Tibial nerve (tissue), 4 donors: ENCODE data around the gene LIN52. TPM values are rescaled to one million over a fixed set of nuclear protein-coding genes. Genes with fewer than 3 reads are reported as not detected.

Experiments
- DNase-seq, 2 donors: peaks; one replicate each; pipeline ENCODE4 v3.0.0-alpha.2; 2019; ENCODE audit warnings: low spot score in 2 of 2
- H3K27ac ChIP-seq, 4 donors: fragments of 200-600 bp; sonication (generic) in 3 of 4; one replicate each; pipeline ENCODE4 v1.5.1; 2017 to 2019; ENCODE audit warnings: mild to moderate bottlenecking in 1 of 4
- H3K27me3 ChIP-seq, 2 donors: fragments of 200-600 bp; sonication (generic) in 1 of 2; one replicate each; pipeline versions ENCODE4 v1.5.1 to v1.6.0; 2017 to 2019
- H3K36me3 ChIP-seq, 3 donors: fragments of 200-600 bp; sonication (generic); one replicate each; pipeline ENCODE4 v1.5.1; 2018 to 2019
- H3K4me1 ChIP-seq, 4 donors: fragments of 200-600 bp; sonication (generic) in 3 of 4; one replicate each; pipeline ENCODE4 v1.5.1; 2017 to 2019
- H3K4me3 ChIP-seq, 4 donors: fragments of 200-600 bp; sonication (generic) in 3 of 4; one replicate each; pipeline ENCODE4 v1.5.1; 2017 to 2019; ENCODE audit warnings: mild to moderate bottlenecking in 1 of 4, moderate library complexity in 1 of 4
- H3K9me3 ChIP-seq, 4 donors: fragments of 200-600 bp; sonication (generic) in 3 of 4; one replicate each; pipeline ENCODE4 v1.5.1; 2017 to 2019
- EP300 ChIP-seq, 2 donors: sonication (generic); formaldehyde crosslinking; IDR thresholded peaks; one replicate each; pipeline ENCODE4 v1.6.1; 2017; ENCODE audit warnings: antibody characterized with exemption in 2 of 2, mild to moderate bottlenecking in 1 of 2
- POLR2A ChIP-seq, 2 donors: fragments of 450-650 bp; IDR thresholded peaks; one replicate each; pipeline ENCODE4 v1.6.1; 2017; ENCODE audit warnings: antibody characterized with exemption in 2 of 2, mild to moderate bottlenecking in 2 of 2, moderate library complexity in 2 of 2
- WGBS, 2 donors: methylation state at CpG; one replicate each; pipeline ENCODE4 v1.1.5; 2018; 5-methylcytosine and 5-hydroxymethylcytosine counted together
- total RNA-seq, 4 donors: library from RNA; depleted of rRNA; stranded (reverse); fragments of >200 nt; gene quantifications; one replicate each; pipeline ENCODE4 v1.1.0, GENCODE V29; 2016
- TF ChIP-seq, protein P1 (sequence below), 5 experiments: fragments of 200-600 bp in 3 of 5; fragments of 450-650 bp in 2 of 5; sonication (generic) in 3 of 5; IDR thresholded peaks; one replicate each; pipeline ENCODE4 v1.5.1; 2016 to 2019; ENCODE audit warnings: antibody characterized with exemption in 5 of 5, mild to moderate bottlenecking in 3 of 5, moderate library complexity in 2 of 5

LIN52 gene
- total RNA-seq, 4 donors from 2014 or later = 10.2 to 15.7 (median 12.7) TPM

DNA sequence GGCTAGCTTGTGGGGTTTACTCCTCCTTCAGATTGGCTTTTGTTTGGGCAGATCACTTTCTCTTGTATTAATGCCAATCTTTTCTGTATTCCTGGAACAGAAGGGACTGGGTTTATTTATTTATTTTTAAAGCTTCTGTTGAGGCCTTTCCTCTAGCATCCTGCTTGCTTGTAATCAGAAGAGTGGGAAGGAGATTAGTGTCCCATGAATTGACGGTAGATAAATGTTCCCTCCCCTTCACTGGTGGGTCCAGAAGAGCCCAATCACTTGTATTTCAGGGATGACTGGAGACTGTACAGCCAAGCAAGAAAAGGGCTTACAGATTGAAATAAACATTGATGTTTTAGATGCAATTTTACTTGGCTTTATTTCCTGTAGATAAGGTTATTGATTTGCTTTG is 71.0 kb downstream of the LIN52 start:
- Histone ChIP-seq H3K4me3 (no peak overlapping the region), H3K4me1 (no peaks in the 10 kb centered on the region), H3K27me3 (no peaks in the 10 kb centered on the region), H3K36me3 (no peaks in the 10 kb centered on the region), H3K27ac (no peak overlapping the region), H3K9me3 (no peaks in the 10 kb centered on the region)
- 67 to 82% methylated on average over 1 of the region's 1 CpG for WGBS, 2 donors
- TF ChIP-seq, protein P1, sequence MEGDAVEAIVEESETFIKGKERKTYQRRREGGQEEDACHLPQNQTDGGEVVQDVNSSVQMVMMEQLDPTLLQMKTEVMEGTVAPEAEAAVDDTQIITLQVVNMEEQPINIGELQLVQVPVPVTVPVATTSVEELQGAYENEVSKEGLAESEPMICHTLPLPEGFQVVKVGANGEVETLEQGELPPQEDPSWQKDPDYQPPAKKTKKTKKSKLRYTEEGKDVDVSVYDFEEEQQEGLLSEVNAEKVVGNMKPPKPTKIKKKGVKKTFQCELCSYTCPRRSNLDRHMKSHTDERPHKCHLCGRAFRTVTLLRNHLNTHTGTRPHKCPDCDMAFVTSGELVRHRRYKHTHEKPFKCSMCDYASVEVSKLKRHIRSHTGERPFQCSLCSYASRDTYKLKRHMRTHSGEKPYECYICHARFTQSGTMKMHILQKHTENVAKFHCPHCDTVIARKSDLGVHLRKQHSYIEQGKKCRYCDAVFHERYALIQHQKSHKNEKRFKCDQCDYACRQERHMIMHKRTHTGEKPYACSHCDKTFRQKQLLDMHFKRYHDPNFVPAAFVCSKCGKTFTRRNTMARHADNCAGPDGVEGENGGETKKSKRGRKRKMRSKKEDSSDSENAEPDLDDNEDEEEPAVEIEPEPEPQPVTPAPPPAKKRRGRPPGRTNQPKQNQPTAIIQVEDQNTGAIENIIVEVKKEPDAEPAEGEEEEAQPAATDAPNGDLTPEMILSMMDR (IDR thresholded peaks at IDR 0.05) = no peak
- no peak for DNase-seq

DNA sequence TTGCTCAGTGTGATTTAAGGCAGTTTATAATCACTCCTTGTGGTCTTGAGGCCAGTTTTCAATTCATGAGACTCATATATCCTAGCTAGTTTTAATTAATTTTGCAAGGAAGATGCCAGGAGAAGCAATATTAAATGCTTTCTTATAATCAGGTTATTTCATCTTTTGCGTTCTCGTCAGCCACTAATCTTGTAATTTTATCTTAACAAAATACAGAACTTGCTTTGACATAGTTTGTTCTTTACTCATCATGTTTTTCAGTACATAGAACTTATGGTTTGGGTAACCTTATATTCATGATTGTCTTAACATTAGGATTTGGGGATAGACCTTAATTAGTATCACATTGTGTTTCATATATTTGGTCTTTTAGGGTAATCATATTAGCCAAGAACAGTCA is 76.0 kb downstream of the LIN52 start:
- H3K36me3 ChIP-seq = peaks cover 0 to 22% (median 0%) of the 10 kb centered on the region in 3 donors
- H3K4me1 ChIP-seq = no peaks in the 10 kb centered on the region
- no peak for TF ChIP-seq EP300 (IDR thresholded peaks at IDR 0.05)
- WGBS, 2 donors = 98% methylated on average over 2 of the region's 2 CpGs
- DNase-seq = no peak
- H3K27ac ChIP-seq = no peak overlapping the region
- no peak overlapping the region for H3K4me3 ChIP-seq
- no peaks in the 10 kb centered on the region for H3K9me3 ChIP-seq
- no peaks in the 10 kb centered on the region for H3K27me3 ChIP-seq

DNA sequence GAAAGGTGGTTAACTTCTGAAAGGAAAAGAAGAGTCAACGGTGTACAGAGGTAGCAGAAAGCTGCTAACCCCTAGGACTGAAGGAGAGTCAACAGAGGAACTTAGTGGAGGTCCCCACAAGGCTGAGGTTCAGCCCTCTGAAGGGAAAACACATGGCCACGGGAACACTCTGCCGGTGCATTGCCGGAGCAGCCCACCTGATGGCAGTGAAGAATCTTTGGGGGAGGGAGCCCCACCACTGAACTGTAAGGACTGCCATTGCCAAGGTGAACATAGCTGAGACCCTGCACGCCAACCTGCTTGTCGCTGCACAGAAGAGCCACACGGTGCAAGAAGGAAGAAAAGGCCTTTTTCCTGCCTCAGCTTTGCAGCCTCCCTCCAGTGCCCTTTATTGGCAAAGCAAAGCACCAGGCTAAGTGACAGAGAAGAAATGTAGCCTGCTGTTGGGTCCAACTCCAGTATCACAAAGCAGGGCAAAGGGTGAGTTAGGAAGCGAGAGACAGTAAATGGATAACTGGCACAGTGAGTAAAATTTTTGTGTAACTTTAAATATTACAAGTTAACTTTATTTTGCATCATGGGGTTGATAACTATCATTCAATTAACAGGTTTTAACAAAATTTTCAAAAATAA is 76.9 kb downstream of the LIN52 start:
- no peaks in the 10 kb centered on the region for H3K4me1 ChIP-seq
- peaks cover 0 to 28% (median 0%) of the 10 kb centered on the region in 3 donors for H3K36me3 ChIP-seq
- DNase-seq = no peak
- TF ChIP-seq EP300 (IDR thresholded peaks at IDR 0.05) = no peak
- no peak for TF ChIP-seq POLR2A (IDR thresholded peaks at IDR 0.05)
- TF ChIP-seq, protein P1 (IDR thresholded peaks at IDR 0.05) = no peak
- WGBS, 2 donors = 70 to 81% methylated on average over 8 of the region's 8 CpGs
- no peak overlapping the region for H3K4me3 ChIP-seq
- no peaks in the 10 kb centered on the region for H3K9me3 ChIP-seq
- no peak overlapping the region for H3K27ac ChIP-seq
- no peaks in the 10 kb centered on the region for H3K27me3 ChIP-seq

DNA sequence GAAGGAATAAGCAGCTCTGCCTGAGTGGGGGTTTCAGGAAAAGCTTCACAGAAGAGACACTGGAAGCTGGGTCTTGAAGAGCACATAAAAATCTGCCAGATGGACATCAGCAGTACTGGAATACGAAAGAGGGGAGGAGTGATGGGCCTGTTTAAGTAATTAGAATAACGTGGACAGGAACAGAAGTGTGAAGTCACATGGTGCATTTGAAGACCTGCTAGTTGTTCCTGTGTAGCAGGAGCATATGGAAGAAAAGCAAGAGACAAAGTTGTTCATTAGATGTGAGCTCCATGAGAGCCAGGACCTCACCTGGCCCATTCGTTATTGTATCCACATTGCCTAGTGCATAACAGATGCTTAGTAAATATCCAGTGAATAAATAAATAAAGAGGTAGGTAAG is 85.2 kb downstream of the LIN52 start:
- no peak for TF ChIP-seq EP300 (IDR thresholded peaks at IDR 0.05)
- no peak for TF ChIP-seq POLR2A (IDR thresholded peaks at IDR 0.05)
- TF ChIP-seq, protein P1 (IDR thresholded peaks at IDR 0.05) = no peak
- no peak for DNase-seq
- H3K4me3 ChIP-seq = no peak overlapping the region
- H3K4me1 ChIP-seq = no peaks in the 10 kb centered on the region
- WGBS, 2 donors = 70 to 76% methylated on average over 3 of the region's 3 CpGs
- no peak overlapping the region for H3K27ac ChIP-seq
- no peaks in the 10 kb centered on the region for H3K9me3 ChIP-seq
- H3K36me3 ChIP-seq = peaks cover 0 to 7% (median 0%) of the 10 kb centered on the region in 3 donors
- H3K27me3 ChIP-seq = no peaks in the 10 kb centered on the region

DNA sequence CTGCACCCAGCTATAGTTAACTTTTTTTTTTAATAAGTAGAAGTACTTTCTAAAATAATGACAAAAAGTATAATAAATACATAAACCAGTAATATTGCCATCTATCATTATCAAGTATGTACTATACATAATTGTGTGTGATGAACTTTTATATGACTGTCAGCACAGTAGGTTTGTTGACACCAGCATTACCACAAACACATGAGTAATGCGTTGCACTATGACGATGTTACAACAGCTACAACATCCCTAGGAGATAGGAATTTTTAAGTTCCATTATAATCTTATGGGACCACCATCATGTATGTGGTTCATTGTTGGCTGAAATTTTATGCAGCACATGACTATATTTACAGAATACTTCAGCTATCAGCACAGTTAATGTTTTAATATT is 91.6 kb downstream of the LIN52 start:
- Histone ChIP-seq H3K4me3 (no peak overlapping the region), H3K4me1 (no peaks in the 10 kb centered on the region), H3K27ac (no peak overlapping the region), H3K9me3 (no peaks in the 10 kb centered on the region), H3K36me3 (no peaks in the 10 kb centered on the region), H3K27me3 (no peaks in the 10 kb centered on the region)
- 75 to 87% methylated on average over 2 of the region's 2 CpGs for WGBS, 2 donors
- DNase-seq = no peak
- TF ChIP-seq POLR2A (IDR thresholded peaks at IDR 0.05) = no peak
- TF ChIP-seq, protein P1 (IDR thresholded peaks at IDR 0.05) = no peak
- TF ChIP-seq EP300 (IDR thresholded peaks at IDR 0.05) = no peak

DNA sequence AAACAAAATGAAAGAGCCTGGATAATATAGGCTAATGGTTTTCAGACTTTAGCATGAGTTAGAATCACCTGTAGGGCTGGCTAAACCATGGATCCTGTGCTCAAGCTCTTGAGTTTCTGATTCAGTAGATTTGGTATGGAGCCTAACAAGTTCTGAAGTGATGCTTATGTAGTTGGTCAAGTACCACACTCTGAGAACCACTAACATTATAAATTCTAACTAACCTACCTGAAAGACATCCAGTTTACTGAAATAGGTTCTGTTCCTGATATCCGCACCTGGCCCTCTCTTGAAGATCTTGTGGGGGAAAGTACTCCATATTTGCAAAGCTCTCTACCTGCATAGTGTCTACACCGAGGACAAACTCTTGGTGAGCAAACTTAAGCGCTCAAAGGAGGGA is 95.1 kb downstream of the LIN52 start:
- no peak overlapping the region for H3K4me3 ChIP-seq
- WGBS, 2 donors = 65 to 96% methylated on average over 3 of the region's 3 CpGs
- TF ChIP-seq POLR2A (IDR thresholded peaks at IDR 0.05) = no peak

More for the DNA sequence above, 95.1 kb downstream of the LIN52 start:
- DNase-seq = no peak
- H3K4me1 ChIP-seq = no peaks in the 10 kb centered on the region
- H3K9me3 ChIP-seq = no peaks in the 10 kb centered on the region
- no peaks in the 10 kb centered on the region for H3K27me3 ChIP-seq
- H3K36me3 ChIP-seq = peaks cover 0 to 7% (median 0%) of the 10 kb centered on the region in 3 donors
- H3K27ac ChIP-seq = no peak overlapping the region
